LNCaP clone FGC (cell line): ENCODE data around the gene SLC18A2.
A peak's percentile ranks its signal among the peaks of the same experiment; 100 is the strongest.

Source experiments
- DNase-seq: peaks from one replicate; pipeline ENCODE4 v3.0.0-alpha.2; 2011; ENCODE audit warnings: low read depth
- H3K4me3 ChIP-seq: 2 replicates; pipeline ENCODE4 v1.5.1; 2011; ENCODE audit warnings: mild to moderate bottlenecking, low read depth, low read length, control low read depth
- TF ChIP-seq, protein P1 (sequence below): IDR thresholded peaks from 2 replicates; pipeline ENCODE4 v1.5.1; 2012; ENCODE audit warnings: mild to moderate bottlenecking; ENCODE audit not compliant: control insufficient read depth, insufficient read depth; ENCODE audit errors: extremely low read depth

Gene SLC18A2

DNA sequence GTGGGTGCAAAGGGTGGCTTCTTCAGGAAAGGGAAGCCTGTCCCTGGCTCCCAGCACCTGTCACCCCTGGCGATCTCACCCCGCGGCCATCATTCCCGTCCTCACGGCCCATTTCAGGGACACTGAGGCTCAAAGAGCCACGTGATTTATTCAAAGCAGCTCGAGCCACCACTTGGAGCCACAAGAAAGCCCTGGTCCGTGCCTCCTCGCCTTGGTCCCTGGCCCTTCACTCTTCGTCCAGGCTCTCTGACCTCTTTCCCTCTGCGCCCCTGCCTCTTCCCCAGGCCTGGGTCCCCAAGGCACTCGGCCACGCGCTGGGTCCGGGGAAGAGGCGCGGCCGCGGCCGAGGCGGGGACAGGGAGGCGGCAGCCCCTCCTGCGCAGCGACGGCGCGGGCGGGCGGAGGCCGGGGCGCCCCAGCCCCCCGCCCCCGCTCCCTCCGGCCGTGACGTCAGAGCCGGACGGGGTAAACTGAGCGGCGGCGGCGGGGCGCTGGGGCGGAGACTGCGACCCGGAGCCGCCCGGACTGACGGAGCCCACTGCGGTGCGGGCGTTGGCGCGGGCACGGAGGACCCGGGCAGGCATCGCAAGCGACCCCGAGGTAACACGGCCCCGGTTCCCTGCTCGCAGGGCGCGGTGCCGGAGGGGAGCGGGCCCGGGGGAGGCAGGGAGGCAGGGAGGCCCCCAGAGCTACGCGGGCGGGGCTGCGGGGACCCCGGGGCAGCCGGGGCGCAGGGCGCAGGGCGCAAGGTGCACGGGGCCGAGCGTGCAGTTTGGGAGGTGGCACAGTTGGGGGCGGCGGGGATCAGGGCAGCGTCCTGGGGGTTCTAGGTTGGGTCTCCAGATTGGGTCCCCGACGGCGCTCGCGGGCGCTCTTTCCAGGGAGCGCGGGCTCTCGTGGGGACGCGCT lies at the start of gene SLC18A2:
SLC18A2 (plus strand) TSS at position 494 of the 909 bp plus-strand sequence. CDS start 580 bp downstream, outside the sequence.
- TF ChIP-seq, protein P1, sequence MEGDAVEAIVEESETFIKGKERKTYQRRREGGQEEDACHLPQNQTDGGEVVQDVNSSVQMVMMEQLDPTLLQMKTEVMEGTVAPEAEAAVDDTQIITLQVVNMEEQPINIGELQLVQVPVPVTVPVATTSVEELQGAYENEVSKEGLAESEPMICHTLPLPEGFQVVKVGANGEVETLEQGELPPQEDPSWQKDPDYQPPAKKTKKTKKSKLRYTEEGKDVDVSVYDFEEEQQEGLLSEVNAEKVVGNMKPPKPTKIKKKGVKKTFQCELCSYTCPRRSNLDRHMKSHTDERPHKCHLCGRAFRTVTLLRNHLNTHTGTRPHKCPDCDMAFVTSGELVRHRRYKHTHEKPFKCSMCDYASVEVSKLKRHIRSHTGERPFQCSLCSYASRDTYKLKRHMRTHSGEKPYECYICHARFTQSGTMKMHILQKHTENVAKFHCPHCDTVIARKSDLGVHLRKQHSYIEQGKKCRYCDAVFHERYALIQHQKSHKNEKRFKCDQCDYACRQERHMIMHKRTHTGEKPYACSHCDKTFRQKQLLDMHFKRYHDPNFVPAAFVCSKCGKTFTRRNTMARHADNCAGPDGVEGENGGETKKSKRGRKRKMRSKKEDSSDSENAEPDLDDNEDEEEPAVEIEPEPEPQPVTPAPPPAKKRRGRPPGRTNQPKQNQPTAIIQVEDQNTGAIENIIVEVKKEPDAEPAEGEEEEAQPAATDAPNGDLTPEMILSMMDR, result no peak
- H3K4me3 ChIP-seq, result peak within 1 kb of the TSS; percentile 32
- DNase-seq, result no peak

- TF ChIP-seq, protein P1, result no peak
- DNase-seq, result no peak
- no peak within 1 kb of the TSS for H3K4me3 ChIP-seq
These were observed 43.7 kb upstream of the SLC18A2 start, which contains the start of gene KCNK18 for GRCh38 chr10:117197189-117197588. TSS of gene KCNK18 (plus strand) at chr10:117197489. CDS start at chr10:117197489, 0 bp downstream.

DNA sequence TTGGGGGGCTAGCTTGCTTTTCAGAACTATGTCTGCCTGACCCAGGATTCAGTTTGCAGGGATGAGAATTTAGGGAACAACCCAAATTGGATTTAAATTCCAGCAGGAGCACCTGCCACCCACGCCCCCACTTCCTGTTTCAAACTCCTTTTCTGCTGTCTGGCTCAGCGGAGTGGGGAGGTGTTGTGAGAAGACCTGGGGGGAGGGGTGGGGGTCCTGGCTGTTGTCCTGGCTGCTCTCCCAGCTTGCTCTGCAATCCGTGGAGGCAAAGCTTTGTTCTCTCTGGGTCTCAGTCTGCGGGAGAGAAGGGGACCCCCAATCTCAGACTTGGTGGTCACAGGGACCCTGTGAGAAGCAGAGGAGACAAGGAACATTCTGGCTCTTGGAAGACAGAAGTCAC lies 42.8 kb upstream of the SLC18A2 start:
- DNase-seq, result no peak
- TF ChIP-seq, protein P1, result no peak
- H3K4me3 ChIP-seq, result no peak overlapping the region

DNA sequence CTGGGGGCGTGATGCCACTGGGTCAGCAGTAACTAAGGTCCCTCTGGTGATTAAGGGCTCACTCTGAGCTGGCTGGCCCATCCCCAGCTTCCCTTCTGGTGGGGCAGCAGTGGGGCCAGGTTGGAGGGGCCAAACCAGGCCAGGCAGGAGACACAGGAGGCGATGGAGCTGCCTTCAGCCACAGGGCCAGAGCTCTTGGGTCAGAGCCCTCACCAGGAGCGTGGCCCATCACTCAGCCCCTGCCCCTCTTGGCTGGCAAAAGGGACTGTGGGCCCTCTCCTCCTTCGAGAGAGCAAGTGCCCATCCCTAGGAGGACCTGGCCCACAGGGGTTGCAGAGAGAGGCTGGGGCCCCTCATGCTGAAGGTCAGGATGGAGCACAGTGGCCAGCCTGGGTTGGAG lies 39.1 kb upstream of the SLC18A2 start:
- TF ChIP-seq, protein P1, result no peak
- H3K4me3 ChIP-seq, result no peak overlapping the region
- DNase-seq, result no peak

GRCh38 chr10:117204316-117204715 lies 36.6 kb upstream of the SLC18A2 start:
- TF ChIP-seq, protein P1, result no peak
- no peak for DNase-seq
- H3K4me3 ChIP-seq, result no peak overlapping the region

GRCh38 chr10:117212176-117212575 lies 28.7 kb upstream of the SLC18A2 start:
- DNase-seq, result no peak
- H3K4me3 ChIP-seq, result no peak overlapping the region
- TF ChIP-seq, protein P1, result no peak
